Gastroesophageal sphincter (tissue), 3 donors: ENCODE data around the gene PLCB4.

Experiments
- EP300 ChIP-seq: sonication (generic); formaldehyde crosslinking; IDR thresholded peaks from one replicate; pipeline ENCODE4 v1.6.1; 2017; ENCODE audit warnings: antibody characterized with exemption, mild to moderate bottlenecking
- POLR2A ChIP-seq, 2 donors: fragments of 450-650 bp; IDR thresholded peaks; one replicate each; pipeline ENCODE4 v1.6.1; 2017; ENCODE audit warnings: antibody characterized with exemption in 2 of 2, mild to moderate bottlenecking in 2 of 2, moderate library complexity in 1 of 2
- POLR2AphosphoS5 ChIP-seq: sonication (generic); formaldehyde crosslinking; IDR thresholded peaks from one replicate; pipeline ENCODE4 v1.6.1; 2017; ENCODE audit warnings: antibody characterized with exemption
- TF ChIP-seq, protein P1 (sequence below), 4 experiments: fragments of 200-600 bp in 2 of 4; fragments of 450-650 bp in 2 of 4; sonication (generic) in 1 of 4; IDR thresholded peaks; one replicate each; pipeline ENCODE4 v1.5.1; 2017 to 2019; ENCODE audit warnings: antibody characterized with exemption in 4 of 4, mild to moderate bottlenecking in 2 of 4, moderate library complexity in 2 of 4

GRCh38 chr20:9353916-9354276 is 285.0 kb downstream of the PLCB4 start:
- TF ChIP-seq, protein P1, sequence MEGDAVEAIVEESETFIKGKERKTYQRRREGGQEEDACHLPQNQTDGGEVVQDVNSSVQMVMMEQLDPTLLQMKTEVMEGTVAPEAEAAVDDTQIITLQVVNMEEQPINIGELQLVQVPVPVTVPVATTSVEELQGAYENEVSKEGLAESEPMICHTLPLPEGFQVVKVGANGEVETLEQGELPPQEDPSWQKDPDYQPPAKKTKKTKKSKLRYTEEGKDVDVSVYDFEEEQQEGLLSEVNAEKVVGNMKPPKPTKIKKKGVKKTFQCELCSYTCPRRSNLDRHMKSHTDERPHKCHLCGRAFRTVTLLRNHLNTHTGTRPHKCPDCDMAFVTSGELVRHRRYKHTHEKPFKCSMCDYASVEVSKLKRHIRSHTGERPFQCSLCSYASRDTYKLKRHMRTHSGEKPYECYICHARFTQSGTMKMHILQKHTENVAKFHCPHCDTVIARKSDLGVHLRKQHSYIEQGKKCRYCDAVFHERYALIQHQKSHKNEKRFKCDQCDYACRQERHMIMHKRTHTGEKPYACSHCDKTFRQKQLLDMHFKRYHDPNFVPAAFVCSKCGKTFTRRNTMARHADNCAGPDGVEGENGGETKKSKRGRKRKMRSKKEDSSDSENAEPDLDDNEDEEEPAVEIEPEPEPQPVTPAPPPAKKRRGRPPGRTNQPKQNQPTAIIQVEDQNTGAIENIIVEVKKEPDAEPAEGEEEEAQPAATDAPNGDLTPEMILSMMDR (IDR thresholded peaks at IDR 0.05) = no peak
- TF ChIP-seq POLR2A (IDR thresholded peaks at IDR 0.05) (no peak), POLR2AphosphoS5 (no peak), EP300 (no peak)
